HT1080 (cell line): ENCODE results near the gene RIC3. TPM values are rescaled to one million over a fixed set of nuclear protein-coding genes. Genes with fewer than 3 reads are reported as not detected.
A peak's percentile ranks its signal among the peaks of the same experiment; 100 is the strongest.

Source experiments
- DNase-seq: peaks from one replicate; pipeline ENCODE4 v3.0.0-alpha.2; 2015; ENCODE audit warnings: low read depth
- total RNA-seq: library from RNA; depleted of rRNA; stranded (reverse); fragments of >200 nt; shearing (Covaris generic); gene quantifications from 2 replicates; pipeline ENCODE4 v1.2.3, GENCODE V29; 2014

The RIC3 gene
- total RNA-seq, 1 experiment from 2014 or later = not detected

DNA sequence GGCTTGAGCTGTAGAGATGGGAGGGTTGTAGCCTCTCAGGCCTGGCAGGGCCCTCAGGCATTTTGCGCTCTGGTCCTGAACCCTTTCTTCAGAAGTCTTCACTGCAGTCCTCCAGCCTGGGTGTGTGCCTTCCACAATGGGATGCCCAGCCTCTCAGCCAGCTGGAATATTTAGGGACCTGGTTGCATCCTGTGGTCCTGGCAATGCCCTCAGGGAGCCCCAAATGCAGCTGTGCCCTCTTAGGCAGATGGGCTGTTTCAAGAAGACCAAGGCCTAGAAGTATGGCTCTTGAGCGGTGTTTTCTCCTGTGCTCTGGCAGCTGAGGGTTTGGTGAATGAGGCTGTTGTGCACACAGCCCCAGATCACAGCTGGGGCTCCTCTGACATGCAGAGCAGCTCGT is 81.1 kb downstream of the RIC3 start:
- no peak for DNase-seq

DNA sequence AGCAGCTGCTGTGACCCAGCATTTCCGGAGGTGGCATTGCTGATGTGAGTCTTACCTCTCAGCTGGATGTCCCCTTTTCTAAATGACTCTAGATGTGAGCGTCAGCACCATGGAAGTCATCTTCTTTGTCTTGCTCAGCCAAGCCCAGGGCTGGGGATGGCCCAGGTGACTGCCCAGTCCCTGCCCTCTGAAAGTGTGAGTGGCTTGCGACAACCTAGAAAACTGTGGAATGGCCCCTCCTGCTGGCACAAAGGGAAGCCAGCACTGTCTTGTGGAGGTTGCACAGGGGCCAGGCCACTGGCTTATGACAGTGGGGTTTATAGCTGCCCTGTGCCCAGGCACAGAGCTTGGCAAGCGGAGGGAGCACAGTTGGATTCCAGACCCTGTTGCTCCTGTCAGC is 81.6 kb downstream of the RIC3 start:
- DNase-seq = no peak

DNA sequence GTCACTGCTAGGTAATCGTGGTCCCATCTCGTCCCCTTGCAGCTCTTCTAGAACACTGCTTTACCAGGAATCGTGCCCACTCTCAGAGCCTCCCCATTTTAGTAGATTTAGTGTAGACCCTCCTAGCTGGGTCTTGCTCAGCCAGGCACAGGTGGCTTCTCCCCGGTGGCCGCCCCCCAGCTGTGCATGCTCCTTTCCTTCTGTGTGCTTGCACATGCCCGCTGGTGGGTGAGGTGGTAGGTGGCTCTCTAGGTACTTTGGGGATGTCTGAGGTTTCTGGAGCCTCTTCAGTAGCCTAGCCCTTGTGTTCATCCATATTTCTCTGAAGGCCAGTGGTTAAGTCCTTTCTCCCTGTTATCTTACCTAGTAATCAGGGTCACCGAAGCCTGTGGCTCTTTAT is 82.3 kb downstream of the RIC3 start:
- DNase-seq = no peak

DNA sequence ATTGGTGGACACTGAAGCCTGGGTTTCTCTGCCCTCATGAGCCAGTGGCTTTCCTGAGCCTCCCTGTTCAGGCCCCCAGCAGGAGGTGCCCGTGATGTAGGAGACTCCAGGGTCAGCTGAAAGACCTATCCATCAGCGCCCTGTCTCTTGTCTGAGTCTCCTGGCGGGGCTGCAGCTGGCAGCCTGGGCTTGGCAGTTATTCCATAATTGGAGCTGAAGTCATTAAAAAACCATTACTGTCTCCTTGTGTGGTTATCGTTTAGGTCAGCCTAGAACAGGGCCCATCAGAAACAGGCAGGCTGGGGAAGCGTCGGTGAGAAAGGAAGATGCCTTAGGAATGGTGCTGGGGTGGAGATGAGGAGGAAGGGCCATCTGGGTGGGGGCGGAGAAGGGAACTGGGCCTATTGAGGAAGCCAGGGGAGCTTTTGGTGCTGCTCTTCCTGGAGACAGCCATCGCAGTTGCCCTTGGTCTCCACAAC is 82.8 kb downstream of the RIC3 start:
- no peak for DNase-seq

DNA sequence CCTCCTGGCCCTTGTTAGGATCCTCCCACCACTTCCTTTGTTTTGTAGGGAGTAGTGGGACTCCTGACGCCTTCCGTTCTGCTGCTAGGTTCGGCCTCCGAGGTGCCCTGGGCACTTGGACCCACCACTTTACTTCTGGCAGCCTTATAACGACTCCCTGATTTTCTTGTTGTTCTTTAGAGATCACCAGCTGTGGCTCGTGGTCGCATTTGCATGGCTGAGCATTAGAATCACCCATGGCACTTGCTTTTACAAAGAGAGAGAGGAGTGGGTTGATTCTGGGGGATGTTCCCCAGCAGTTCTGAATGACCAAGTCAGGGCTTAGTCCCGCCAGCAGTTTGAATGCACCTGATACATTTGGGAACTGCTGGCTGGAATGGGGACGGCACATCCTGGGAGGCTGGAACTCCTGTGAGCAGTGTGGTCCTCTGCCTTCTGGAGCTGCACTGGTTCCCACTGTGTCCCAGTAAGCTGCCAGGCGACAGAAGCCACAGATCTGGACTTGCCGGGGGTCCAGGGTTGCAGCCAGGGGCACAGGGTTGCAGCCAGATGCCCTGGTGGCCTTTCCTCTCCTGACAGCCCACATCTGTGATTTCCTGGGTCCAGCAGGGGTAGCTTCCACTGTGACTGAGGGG is 83.7 kb downstream of the RIC3 start:
- no peak for DNase-seq

DNA sequence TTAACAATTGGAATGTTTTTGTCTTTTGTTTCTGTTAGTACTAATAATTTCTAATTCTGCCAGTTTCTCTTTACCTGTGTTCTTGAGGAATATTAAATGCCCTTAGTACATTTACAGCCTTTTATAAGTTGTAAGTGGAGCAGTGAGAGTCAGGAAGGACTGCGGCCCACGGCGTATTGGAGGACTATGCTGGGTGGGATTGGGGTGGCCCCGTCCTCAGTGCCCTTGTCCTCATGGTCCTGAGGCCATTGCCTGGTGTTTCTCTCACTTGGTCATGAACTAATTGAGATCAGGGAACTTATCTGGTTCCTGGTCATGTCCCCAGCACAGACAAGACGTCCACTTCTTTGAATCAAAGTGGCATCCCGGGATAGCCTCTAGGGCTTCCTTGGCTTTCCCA is 84.5 kb downstream of the RIC3 start:
- DNase-seq = no peak

DNA sequence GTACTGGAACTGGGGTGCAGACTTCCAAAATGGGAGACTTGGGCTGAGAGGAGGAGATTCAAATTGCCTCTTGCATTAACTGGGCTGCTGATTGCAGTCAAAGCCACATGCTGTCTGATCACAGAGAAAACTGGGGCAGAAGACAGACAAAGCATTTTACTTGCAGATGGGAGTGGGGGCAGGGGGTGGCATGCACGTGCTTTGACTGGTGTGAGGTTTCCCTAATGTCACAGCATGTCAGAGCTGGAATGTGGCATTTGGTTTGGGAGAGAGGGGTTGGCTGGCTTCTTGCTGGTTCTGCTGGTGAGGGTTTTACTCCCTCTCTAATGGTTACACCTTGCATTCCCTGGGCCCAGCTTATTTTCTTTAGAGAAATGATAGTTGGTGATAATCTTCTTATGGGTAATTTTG is 84.9 kb downstream of the RIC3 start:
- DNase-seq = no peak

DNA sequence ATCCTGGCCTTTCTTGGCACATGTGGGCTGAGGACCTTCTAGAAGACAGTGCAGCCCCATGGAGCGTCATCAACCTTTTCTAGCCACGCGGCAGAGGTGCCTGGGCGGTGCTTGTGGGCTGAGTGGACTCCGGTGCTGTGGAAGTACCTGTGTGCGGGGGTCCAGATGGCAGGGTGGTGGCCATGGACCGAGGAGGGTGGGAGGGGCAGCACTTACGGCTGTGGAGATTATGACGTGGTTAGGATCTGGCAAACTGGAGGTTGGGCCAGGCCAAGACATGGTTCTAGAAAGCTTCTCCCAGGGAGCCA is 85.8 kb downstream of the RIC3 start:
- DNase-seq = no peak

DNA sequence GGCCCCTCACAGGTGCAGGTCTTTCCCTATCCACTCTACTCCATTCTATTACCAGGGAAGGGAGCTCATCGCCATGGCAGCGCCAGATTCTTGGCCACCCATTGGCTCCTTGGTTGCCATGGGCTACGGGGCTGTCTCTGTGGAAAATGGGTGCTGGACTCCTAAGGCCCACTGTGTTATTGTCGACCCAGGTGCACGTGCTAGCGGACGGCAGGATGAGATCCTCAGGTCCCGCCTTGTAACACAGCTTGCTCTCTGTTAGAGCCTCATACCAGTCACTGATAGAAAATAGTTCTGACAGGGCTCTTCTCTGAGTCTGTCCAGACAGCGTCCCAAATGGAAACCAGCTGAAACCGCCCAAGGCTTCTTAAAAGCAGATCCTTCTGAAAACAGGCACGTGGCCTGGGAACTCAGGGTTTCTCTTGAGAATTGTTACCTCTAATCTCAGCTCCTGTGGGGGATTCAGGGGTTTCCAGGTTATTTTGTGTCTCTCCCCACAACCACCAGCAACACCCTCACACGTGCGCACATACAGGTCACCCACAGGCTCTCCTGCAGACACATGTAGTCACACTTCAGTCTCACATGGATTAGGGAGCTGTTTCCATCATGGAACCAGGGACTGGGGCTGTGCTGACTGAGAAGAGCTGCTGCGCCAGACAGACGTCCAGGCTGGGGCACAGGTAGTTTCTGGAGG is 86.3 kb downstream of the RIC3 start:
- DNase-seq = no peak

DNA sequence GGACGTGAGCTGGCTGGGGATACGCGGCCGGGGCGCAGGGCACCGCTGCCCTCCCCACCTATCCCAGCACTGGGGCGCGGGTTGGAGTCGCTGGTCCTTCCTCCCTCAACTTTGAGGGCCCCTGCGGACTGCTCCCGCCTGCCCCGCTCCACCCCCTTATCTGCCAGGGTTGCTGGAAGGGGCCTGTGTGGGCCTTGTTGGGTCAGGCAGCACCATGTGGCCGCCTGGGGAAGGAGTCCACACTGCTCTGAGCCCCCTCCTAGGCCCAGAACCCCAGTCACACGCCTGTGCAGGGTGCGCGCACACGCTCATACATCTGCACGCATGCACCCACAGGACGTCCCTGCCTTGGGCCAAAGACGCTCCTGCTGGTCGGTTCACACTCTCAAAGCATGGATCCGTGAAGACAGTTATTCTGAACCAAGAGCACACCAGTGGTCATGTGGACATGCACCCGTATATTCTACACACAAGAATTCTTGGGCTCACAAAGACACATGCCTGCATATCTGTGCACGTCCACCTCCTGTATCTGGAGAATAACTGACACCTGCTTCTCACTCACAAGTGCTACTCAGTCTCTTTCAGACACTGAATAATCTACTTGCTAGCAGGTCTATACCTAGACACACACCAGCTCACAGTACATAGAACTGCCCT is 87.1 kb downstream of the RIC3 start:
- no peak for DNase-seq

DNA sequence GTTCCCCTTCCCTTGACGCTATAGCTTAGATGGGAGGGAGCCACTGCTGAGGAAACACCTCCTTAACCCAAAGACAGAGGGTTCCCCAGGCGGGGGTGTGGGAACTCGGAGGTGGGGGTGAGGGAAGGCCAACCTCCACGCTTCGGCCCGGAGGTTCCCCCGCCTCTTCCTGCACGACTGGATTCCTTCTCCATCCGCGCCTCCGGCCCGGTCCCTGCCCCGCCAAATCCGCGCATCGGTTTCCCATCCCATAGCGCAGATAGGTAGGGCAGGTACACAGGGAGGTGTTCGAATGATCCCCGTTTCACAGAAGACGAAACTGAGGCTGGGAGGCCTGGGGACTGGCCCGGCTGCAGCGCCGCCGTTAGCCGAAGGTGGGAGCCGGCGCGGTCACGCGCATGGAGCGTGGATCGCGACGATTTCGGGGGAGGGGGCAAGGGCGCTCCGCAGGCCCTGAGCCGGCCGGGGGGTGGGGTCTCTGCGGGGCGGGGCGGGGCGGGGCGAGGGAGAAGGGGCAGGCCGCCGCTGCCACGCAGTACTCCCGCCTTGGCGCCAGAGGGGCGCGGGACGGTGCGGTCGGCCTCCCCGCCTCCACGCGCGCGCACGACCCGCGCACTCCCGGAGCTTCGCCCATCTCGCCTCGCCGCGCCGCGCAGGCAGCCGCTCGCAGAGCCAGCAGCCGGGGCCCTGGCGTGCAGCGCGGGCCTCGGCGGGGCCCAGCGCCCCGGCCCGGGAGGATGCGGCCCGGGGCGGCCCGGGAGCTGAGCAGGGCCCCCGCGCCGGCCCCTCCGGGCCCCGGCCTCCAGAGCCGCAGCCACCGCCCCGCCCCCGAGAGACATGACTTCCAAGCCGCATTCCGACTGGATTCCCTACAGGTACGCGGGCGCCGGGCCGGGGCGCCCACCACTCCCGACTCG is 87.9 kb downstream of the RIC3 start, which contains the start of gene TUB:
TUB (plus strand) TSS at position 538 of the 917 bp plus-strand sequence; CDS start at position 838, 300 bp downstream.
- DNase-seq = no peak

DNA sequence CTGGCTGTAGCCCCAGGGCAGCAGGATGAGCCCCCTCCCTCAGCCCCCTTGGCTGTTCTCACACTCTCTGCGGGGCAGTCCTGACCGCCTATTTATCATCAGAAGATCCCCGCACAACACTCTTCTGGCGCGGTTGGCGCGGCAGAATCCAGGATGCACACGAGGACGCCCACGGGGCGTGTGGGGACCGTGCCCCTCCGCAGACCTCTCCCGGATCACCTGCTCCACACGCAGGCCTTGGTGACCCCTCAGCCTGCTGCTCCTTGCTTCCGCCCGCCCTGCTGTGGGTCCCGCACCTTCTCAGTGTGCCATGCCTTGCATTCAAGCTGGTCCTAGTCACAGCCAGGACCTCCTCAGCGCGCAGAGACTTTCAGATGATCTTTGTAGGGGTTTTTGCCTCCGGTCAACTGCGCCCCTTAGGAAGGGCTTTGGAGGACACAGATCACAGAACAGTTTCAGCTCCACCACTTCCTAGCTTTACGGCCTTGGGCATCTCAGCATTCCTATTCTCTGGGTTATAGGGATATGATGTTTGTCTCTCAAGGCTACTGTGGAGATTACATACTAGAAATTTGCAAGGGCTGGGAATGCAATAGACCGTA is 88.7 kb downstream of the RIC3 start:
- DNase-seq = no peak

DNA sequence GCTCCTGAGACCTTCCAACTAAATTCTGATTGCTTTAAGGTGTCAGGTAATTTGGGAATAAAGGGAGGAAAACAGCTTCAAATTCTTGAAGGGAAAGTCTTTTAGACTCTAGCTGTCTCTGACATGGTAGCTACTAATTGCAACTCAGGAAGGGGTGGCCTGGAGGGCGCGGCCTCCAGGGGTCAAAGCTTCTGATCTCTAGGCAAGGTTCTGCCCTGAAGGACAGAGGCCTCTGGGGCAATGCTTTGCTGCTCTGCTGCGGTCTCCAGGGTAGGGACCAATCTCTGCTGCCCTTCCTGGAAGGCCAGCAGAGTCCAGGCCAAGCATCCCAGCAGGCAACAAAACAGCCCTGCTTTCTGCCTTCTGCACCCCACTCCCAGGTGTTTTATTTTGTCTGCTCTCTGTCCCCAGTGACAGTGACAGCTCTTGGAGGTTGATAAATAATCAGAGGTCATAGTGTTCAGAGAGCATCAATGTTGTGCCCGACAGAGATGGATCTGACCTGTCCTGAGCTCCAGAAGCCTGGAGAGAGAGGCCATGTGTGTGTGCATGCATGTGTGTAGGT is 89.6 kb downstream of the RIC3 start:
- DNase-seq = no peak

DNA sequence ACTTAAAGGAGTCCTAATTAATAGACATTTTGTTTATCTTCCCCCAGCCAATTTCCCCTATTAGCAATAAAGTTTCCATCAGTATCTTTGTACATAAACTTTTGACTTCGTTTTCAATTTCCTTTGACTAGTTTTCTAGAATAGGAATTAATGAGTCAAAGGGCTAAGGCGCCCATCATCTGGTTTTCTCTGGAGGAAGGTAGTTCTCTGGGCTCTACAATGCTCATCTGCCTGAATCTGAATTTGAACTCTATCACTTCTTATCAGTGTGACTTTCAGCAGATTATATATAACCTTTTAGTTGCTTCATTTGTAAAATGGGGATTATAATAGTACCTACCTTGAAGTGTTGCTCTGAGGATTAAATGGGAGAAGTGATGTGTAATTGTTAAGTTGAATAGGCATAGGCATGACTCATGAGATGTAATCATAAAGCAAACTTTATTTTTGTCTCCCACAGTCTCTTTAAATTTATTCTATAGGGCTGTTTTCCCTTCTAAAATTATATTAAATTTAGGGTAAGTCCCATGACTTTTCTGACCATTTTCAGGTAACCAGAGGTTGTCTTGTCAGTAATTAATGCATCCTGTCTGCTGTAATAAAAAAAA is 93.6 kb downstream of the RIC3 start:
- no peak for DNase-seq

DNA sequence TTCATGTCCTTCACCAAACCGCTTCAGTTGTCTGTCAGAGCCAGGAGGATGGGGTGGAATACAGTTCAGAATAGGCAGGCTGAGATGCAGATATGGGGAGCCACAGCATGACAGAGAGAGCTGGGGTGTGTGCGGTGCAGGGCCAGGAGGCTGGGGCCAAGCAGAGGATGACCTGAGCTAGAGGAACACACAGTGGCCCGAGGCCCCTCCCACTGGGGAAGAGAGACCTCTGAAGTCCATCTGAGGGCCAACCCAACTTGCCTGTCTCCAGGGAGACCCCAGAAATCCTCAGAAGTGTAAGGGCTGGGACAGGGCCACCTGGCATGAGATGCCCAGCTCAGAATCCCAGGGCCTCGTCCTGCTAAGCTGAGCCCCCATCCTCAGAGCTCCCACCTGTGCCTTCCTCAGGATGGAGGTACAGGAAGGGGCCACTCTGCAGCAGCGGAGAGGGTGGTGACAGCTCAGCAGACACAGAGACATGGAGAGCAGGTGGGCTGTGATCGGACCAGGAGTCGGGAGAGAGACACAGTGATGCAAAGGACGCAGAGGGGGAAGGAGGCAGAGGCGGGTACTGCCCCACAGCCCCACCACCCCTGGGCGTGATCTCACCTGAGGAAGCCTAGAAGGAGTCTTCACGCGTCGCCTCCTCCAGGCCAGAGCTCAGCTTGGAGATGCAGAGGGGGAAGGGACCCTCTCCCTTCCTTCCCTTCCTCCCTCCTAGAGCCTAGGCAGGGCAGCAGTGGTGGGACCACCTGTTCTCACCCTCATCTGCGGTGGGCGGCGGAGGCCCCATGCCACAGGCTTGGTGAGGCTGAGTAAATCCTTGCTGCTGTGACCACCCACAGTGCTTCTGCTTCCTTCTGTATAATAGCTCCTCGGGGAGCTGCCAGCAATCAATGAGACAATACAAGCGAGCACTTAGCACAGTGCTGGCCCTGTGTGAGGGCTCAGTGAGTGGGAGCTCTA is 96.9 kb downstream of the RIC3 start:
- no peak for DNase-seq

DNA sequence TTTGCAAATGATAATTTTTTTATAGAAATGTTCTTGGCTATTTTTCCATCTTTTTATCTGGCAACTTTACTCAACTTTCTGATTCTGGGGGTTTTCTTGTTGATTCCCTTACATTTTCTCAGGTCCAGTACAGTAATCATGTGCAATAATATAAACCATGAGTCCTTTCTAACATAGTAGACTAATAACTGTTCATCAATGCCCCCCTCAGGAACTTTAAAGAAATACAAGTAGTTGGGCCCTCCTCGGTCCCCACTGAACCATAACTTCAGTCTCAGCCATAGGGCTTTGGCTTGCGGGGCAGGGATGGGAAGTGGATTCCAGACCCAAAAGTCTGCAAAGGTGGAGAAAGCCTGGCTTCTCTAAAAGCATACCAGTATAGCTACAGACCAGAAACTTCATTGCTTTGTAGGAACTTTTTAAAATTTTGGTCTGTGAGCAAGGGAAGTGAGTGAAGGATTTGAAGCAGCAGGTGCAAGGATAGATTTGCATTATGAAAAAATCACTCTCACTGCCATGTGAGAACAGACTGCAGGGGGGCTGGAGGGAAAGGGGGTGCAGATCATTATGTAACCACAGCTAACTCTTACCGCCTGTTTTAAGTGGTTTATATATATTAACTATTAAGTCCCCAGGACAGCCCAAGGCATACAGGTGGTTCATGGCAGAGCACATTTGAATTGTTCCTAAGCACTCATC is 98.3 kb downstream of the RIC3 start:
- DNase-seq = peak; percentile 32

DNA sequence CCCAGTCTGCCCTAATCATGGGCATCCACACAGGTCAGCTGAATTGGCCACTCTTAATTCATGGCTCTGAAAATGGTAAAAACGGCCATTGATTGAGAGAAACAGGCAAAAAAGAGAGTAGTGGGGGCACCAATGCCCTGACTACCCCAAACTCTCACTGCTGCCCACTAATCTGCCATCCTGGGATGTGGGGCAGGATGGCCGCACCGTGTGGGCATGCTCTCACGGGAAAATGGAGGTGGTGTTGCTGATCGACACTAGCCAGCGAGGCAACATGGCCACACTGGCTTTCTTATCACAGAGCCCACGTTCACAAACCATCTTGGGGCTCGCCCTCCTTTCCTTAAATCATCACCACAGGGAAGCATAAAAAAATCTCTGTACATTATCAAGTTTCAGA is 99.1 kb downstream of the RIC3 start:
- no peak for DNase-seq

DNA sequence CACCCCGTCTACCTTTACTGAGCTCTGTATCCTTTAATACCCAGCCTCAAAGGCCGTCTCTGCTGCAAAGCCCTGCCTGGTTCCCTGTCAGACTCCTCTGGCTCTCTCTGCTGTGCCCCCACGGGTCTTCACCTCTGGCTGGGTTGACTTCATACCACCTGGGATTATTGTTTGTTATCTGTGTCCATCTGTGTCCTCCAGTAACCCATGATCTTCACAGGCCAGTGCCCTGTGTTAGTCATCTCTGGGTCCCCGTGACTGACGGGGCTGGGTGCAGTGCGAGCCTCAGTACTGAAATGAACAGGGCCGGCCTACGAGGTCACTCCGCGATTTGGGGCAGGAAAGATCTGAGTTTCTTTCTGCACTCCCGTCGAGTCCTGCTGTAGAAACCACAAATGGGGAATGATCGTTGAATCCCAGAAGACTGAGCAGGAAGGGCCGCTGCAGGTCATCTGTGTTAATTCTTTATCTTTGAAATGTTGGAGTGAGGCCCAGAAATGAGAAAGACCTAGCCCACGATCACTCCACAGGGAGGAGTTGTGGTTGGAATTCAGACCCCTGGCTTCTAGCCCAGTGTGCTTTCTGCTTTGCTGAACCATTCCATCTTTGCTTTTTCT is 100.1 kb downstream of the RIC3 start:
- peak; percentile 72 for DNase-seq
